ENCODE results near the gene CDK3.
"Not testable (repeated sequence)": the region's sequence is repeated elsewhere in the genome, so short reads cannot be mapped to it uniquely, and the experiment has no call there.

Gene CDK3

GRCh38 chr17:76044475-76045007 is 43.9 kb downstream of the CDK3 start:
- H3K9me3 ChIP-seq (ENCODE audit: control insufficient read depth, insufficient read depth, low read length); H3K27me3 ChIP-seq (ENCODE audit: control insufficient read depth, insufficient read depth, low read length); H3K27ac ChIP-seq (ENCODE audit: low read depth, low read length); H3K9ac ChIP-seq (ENCODE audit: low read depth, low read length); H3K4me3 ChIP-seq (ENCODE audit: low read depth, low read length): not testable (repeated sequence)
- Histone ChIP-seq H3K4me1 (ENCODE audit: control insufficient read depth, insufficient read depth, low read length) (peaks cover 22% of the 10 kb centered on the region), H3K36me3 (ENCODE audit: control insufficient read depth, insufficient read depth, low read length) (peaks cover 95% of the 10 kb centered on the region)

DNA sequence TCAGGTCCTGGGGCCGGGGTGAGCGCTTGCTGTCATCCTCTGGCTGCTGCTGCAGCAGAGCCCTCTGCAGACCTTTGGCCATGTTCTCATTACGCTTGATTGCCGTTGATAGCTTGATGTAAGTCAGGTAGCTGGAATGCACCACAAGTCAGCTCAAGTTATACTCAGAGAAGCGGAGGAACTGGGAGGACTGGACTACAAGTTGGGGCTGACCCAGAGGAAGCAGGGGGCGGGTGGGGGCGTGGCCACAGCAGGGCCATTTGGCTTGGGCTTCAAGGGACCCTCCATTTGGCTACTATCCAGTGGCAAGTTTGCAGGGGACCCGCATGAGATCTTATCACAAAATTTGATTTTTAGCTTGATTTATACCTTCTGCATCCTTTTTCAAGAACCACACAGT is 45.4 kb downstream of the CDK3 start:
- H3K27me3 ChIP-seq (ENCODE audit: control insufficient read depth, insufficient read depth, low read length) = no peaks in the 10 kb centered on the region
- no peak overlapping the region for H3K4me3 ChIP-seq (ENCODE audit: low read depth, low read length)
- H3K27ac ChIP-seq (ENCODE audit: low read depth, low read length) = no peak overlapping the region
- peaks cover 95% of the 10 kb centered on the region for H3K36me3 ChIP-seq (ENCODE audit: control insufficient read depth, insufficient read depth, low read length)
- no peak overlapping the region for H3K9ac ChIP-seq (ENCODE audit: low read depth, low read length)
- H3K9me3 ChIP-seq (ENCODE audit: control insufficient read depth, insufficient read depth, low read length) = no peaks in the 10 kb centered on the region
- H3K4me1 ChIP-seq (ENCODE audit: control insufficient read depth, insufficient read depth, low read length) = peaks cover 8% of the 10 kb centered on the region; the same call in 1 of the 2 replicates

GRCh38 chr17:76048025-76048605 is 47.5 kb downstream of the CDK3 start:
- Histone ChIP-seq H3K36me3 (ENCODE audit: control insufficient read depth, insufficient read depth, low read length) (peaks cover 92% of the 10 kb centered on the region), H3K27ac (ENCODE audit: low read depth, low read length) (no peak overlapping the region), H3K9ac (ENCODE audit: low read depth, low read length) (no peak overlapping the region)

GRCh38 chr17:76048711-76049110 is 48.1 kb downstream of the CDK3 start:
- 0 out of 2 replicates have a peak, but pooled peaks cover 5% of the 10 kb centered on the region for H3K4me1 ChIP-seq (ENCODE audit: control insufficient read depth, insufficient read depth, low read length)
- no peak overlapping the region for H3K4me3 ChIP-seq (ENCODE audit: low read depth, low read length)
- peaks cover 90% of the 10 kb centered on the region for H3K36me3 ChIP-seq (ENCODE audit: control insufficient read depth, insufficient read depth, low read length)
- no peaks in the 10 kb centered on the region for H3K9me3 ChIP-seq (ENCODE audit: control insufficient read depth, insufficient read depth, low read length)
- H3K27ac ChIP-seq (ENCODE audit: low read depth, low read length) = no peak overlapping the region
- H3K27me3 ChIP-seq (ENCODE audit: control insufficient read depth, insufficient read depth, low read length) = no peaks in the 10 kb centered on the region
- no peak overlapping the region for H3K9ac ChIP-seq (ENCODE audit: low read depth, low read length)

More at GRCh38 chr17:76048025-76048605, 47.5 kb downstream of the CDK3 start:
- H3K9me3 ChIP-seq (ENCODE audit: control insufficient read depth, insufficient read depth, low read length) = no peaks in the 10 kb centered on the region
- no peaks in the 10 kb centered on the region for H3K27me3 ChIP-seq (ENCODE audit: control insufficient read depth, insufficient read depth, low read length)
- 0 out of 2 replicates have a peak, but pooled peaks cover 5% of the 10 kb centered on the region for H3K4me1 ChIP-seq (ENCODE audit: control insufficient read depth, insufficient read depth, low read length)
- H3K4me3 ChIP-seq (ENCODE audit: low read depth, low read length) = no peak overlapping the region

- Histone ChIP-seq H3K4me3 (ENCODE audit: low read depth, low read length) (no peak overlapping the region), H3K27me3 (ENCODE audit: control insufficient read depth, insufficient read depth, low read length) (no peaks in the 10 kb centered on the region), H3K4me1 (ENCODE audit: control insufficient read depth, insufficient read depth, low read length) (0 out of 2 replicates have a peak, but pooled peaks cover 5% of the 10 kb centered on the region), H3K36me3 (ENCODE audit: control insufficient read depth, insufficient read depth, low read length) (peaks cover 90% of the 10 kb centered on the region), H3K9me3 (ENCODE audit: control insufficient read depth, insufficient read depth, low read length) (no peaks in the 10 kb centered on the region), H3K9ac (ENCODE audit: low read depth, low read length) (no peak overlapping the region), H3K27ac (ENCODE audit: low read depth, low read length) (no peak overlapping the region)
Measured at GRCh38 chr17:76049239-76049638, 48.6 kb downstream of the CDK3 start.

GRCh38 chr17:76049836-76050537 is 49.3 kb downstream of the CDK3 start:
- Histone ChIP-seq H3K36me3 (ENCODE audit: control insufficient read depth, insufficient read depth, low read length) (peaks cover 88% of the 10 kb centered on the region), H3K4me3 (ENCODE audit: low read depth, low read length) (no peak overlapping the region), H3K27ac (ENCODE audit: low read depth, low read length) (no peak overlapping the region), H3K4me1 (ENCODE audit: control insufficient read depth, insufficient read depth, low read length) (0 out of 2 replicates have a peak, but pooled peaks cover 5% of the 10 kb centered on the region), H3K9me3 (ENCODE audit: control insufficient read depth, insufficient read depth, low read length) (no peaks in the 10 kb centered on the region), H3K27me3 (ENCODE audit: control insufficient read depth, insufficient read depth, low read length) (no peaks in the 10 kb centered on the region), H3K9ac (ENCODE audit: low read depth, low read length) (no peak overlapping the region)

DNA sequence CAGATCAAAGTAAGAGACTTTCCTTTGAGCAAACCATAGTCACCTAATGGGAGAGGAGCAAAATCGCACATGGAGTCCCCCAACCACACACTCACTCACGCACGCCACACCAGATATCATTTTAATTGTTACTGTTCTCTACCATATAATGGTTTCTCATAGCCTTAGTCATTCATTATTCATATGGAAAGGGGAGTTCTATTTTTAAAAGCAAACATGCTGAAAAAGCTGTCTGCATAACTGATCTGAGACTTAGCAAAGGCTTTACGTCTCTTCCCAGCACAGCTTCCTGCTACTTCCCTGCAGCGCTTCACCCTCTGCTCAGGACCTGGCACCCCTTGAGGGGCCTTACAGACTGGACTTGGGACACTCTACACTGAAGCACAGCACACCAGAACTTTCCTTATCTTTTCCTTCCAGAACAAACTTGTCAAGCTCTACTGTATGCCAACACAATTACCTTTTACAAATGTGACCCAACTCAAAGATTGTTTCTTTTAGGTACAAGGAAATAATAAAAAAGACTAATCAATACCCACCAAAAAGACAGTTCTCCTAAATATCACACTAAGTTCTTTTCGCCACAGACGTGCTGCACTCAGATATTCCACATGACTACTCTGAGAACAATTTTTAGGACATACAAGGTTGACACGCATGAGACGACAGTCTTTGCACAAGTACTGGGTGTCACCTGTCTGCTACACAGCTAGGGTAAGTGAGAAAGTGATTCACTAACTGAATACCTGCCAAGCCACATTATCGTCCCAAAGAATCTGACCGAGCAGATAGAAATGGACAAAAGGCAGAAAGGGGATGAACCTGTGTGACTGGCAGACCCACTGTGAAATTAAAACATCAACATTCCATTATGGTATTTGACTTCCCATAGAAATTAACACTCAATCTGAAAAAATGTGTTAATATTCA is 50.1 kb downstream of the CDK3 start:
- H3K4me3 ChIP-seq (ENCODE audit: low read depth, low read length) = no peak overlapping the region
- no peak overlapping the region for H3K9ac ChIP-seq (ENCODE audit: low read depth, low read length)
- 0 out of 2 replicates have a peak, but pooled peaks cover 5% of the 10 kb centered on the region for H3K4me1 ChIP-seq (ENCODE audit: control insufficient read depth, insufficient read depth, low read length)
- peaks cover 87% of the 10 kb centered on the region for H3K36me3 ChIP-seq (ENCODE audit: control insufficient read depth, insufficient read depth, low read length)
- H3K27me3 ChIP-seq (ENCODE audit: control insufficient read depth, insufficient read depth, low read length) = no peaks in the 10 kb centered on the region
- no peaks in the 10 kb centered on the region for H3K9me3 ChIP-seq (ENCODE audit: control insufficient read depth, insufficient read depth, low read length)
- H3K27ac ChIP-seq (ENCODE audit: low read depth, low read length) = no peak overlapping the region

DNA sequence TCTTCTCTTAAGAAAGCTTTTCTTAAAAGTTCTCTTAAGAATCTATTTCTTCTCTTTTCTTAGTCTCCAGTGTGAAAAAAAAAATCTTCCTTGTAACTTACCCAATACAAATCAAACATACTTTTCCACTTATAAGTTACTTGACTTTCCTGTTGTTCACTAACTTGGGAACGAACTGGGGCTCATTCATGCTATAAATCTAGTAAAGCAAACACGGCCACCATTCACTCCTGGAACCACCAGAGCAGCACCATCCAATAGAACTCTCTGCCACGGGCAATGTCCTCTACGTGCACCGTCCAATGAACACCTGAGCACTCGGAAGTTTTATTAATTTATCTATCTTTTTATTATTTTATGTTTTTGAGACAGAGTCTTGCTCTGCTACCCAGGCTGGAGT is 50.9 kb downstream of the CDK3 start:
- H3K27me3 ChIP-seq (ENCODE audit: control insufficient read depth, insufficient read depth, low read length) = no peaks in the 10 kb centered on the region
- peaks cover 87% of the 10 kb centered on the region for H3K36me3 ChIP-seq (ENCODE audit: control insufficient read depth, insufficient read depth, low read length)
- no peak overlapping the region for H3K27ac ChIP-seq (ENCODE audit: low read depth, low read length)
- H3K4me1 ChIP-seq (ENCODE audit: control insufficient read depth, insufficient read depth, low read length) = 0 out of 2 replicates have a peak, but pooled peaks cover 5% of the 10 kb centered on the region
- no peak overlapping the region for H3K4me3 ChIP-seq (ENCODE audit: low read depth, low read length)
- H3K9me3 ChIP-seq (ENCODE audit: control insufficient read depth, insufficient read depth, low read length) = no peaks in the 10 kb centered on the region
- no peak overlapping the region for H3K9ac ChIP-seq (ENCODE audit: low read depth, low read length)

GRCh38 chr17:76053246-76054111 is 52.8 kb downstream of the CDK3 start:
- Histone ChIP-seq H3K9ac (ENCODE audit: low read depth, low read length) (no peak overlapping the region), H3K27me3 (ENCODE audit: control insufficient read depth, insufficient read depth, low read length) (no peaks in the 10 kb centered on the region), H3K4me1 (ENCODE audit: control insufficient read depth, insufficient read depth, low read length) (0 out of 2 replicates have a peak, but pooled peaks cover 3% of the 10 kb centered on the region), H3K36me3 (ENCODE audit: control insufficient read depth, insufficient read depth, low read length) (peaks cover 90% of the 10 kb centered on the region), H3K27ac (ENCODE audit: low read depth, low read length) (peak overlapping the region; percentile 32), H3K9me3 (ENCODE audit: control insufficient read depth, insufficient read depth, low read length) (no peaks in the 10 kb centered on the region), H3K4me3 (ENCODE audit: low read depth, low read length) (no peak overlapping the region)

DNA sequence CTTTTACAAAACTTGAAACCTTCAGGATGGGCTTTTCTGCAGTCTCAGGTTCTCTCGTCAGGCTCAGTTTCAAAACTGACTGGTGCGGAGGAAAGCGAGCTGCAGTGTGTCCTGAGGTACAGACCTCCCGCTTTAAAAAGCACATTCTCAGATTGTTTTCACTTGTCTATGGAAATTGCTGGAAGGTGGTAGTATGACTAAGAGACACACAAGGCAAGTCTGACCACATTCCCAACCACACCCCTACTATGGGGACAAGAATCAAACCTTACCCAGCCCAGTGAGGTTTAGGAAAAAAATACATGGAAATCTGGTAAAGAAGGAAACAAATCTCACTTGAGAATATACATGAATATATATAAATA is 53.4 kb downstream of the CDK3 start:
- no peak overlapping the region for H3K4me3 ChIP-seq (ENCODE audit: low read depth, low read length)
- H3K27me3 ChIP-seq (ENCODE audit: control insufficient read depth, insufficient read depth, low read length) = no peaks in the 10 kb centered on the region
- H3K9ac ChIP-seq (ENCODE audit: low read depth, low read length) = no peak overlapping the region
- H3K4me1 ChIP-seq (ENCODE audit: control insufficient read depth, insufficient read depth, low read length) = no peaks in the 10 kb centered on the region
- H3K36me3 ChIP-seq (ENCODE audit: control insufficient read depth, insufficient read depth, low read length) = peaks cover 90% of the 10 kb centered on the region
- peak overlapping the region; percentile 32 for H3K27ac ChIP-seq (ENCODE audit: low read depth, low read length)
- no peaks in the 10 kb centered on the region for H3K9me3 ChIP-seq (ENCODE audit: control insufficient read depth, insufficient read depth, low read length)

Measured in HUES48 (cell line).